Measurements from ENCODE around the gene FRAS1. TPM values are rescaled to one million over a fixed set of nuclear protein-coding genes. Genes with fewer than 3 reads are reported as not detected.

The FRAS1 gene
- total RNA-seq, 1 experiment from 2014 or later: 13.1 TPM

DNA sequence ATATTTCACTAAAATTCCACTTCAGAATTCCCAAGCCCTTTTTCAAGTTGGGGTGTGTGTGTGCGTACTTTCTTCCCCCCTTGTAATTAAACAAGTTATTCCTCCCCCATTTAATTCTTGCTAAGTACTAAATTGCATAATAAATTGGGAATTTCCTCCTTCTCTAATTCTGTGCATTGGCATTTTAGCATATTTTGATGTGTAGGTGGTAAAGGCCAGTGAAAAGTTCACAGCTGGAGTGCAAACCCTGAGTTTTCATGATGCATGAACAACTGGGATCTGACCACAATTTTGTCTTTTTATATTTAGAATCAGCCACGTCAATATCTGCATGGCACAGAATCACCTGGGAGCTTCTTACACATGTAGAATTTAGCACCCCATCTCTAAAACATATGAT lies 513.0 kb downstream of the FRAS1 start:
- peak overlapping the region; percentile 63 for H3K4me2 ChIP-seq
- peak overlapping the region; percentile 79 for H3K27ac ChIP-seq
- TF ChIP-seq CTCF (conservative IDR thresholded peaks at IDR 0.05) (no peak), EZH2 (IDR thresholded peaks at IDR 0.05; ENCODE audit: low read depth) (no peak)
- peaks cover 40% of the 10 kb centered on the region for H3F3A ChIP-seq (ENCODE audit: insufficient read depth, low read depth)
- CTCF ChIA-PET: no interaction called here
- H2AFZ ChIP-seq: no peak overlapping the region
- peaks cover 55% of the 10 kb centered on the region for H3K4me1 ChIP-seq (replicated peaks; ENCODE audit: insufficient read depth)
- H3K27me3 ChIP-seq (ENCODE audit: insufficient read depth, low read depth): no peaks in the 10 kb centered on the region
- H3K9me2 ChIP-seq (ENCODE audit: insufficient read depth): no peaks in the 10 kb centered on the region
- H3K36me3 ChIP-seq (ENCODE audit: low read depth): peaks cover 27% of the 10 kb centered on the region
- H3K9me3 ChIP-seq (ENCODE audit: insufficient read depth, low read depth): no peaks in the 10 kb centered on the region
- POLR2A ChIA-PET (ENCODE audit: unreplicated experiment): no interaction called here
- H3K79me2 ChIP-seq (ENCODE audit: low read depth): peaks cover 38% of the 10 kb centered on the region
- no peak for DNase-seq
- H3K4me3 ChIP-seq: no peak overlapping the region
- BruUV-seq (replicated peaks): no TSS peak
- intact Hi-C loops (cut with micrococcal nuclease; ENCODE audit: unreplicated experiment): no loop called here
- H4K20me1 ChIP-seq (ENCODE audit: insufficient read depth): no peaks in the 10 kb centered on the region

DNA sequence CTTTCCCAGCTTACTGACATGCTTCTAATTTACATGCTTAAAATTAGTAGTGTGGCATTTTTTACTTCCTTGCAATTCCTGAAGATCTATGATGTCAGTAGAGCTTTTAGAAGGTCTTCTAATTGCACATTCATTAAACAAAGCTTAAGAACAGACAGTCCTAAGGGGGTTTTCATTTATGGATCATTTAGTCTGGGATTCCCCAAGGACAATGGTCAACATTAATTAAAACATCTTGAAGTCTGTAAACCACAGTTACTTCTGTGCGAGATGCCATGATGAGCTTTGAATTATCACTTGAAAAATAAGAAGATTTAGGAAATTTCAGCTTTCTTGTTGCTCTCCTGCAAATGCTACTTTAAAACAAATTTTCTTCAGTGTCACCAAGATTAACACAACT lies 514.7 kb downstream of the FRAS1 start:
- Histone ChIP-seq H3K79me2 (ENCODE audit: low read depth) (peaks cover 38% of the 10 kb centered on the region), H2AFZ (no peak overlapping the region), H3K4me1 (replicated peaks; ENCODE audit: insufficient read depth) (peaks cover 38% of the 10 kb centered on the region), H3K9me2 (ENCODE audit: insufficient read depth) (no peaks in the 10 kb centered on the region), H3K9me3 (ENCODE audit: insufficient read depth, low read depth) (no peaks in the 10 kb centered on the region), H3K4me3 (no peak overlapping the region), H3K27ac (no peak overlapping the region), H4K20me1 (ENCODE audit: insufficient read depth) (no peaks in the 10 kb centered on the region), H3F3A (ENCODE audit: insufficient read depth, low read depth) (peaks cover 30% of the 10 kb centered on the region), H3K4me2 (no peak overlapping the region), H3K36me3 (ENCODE audit: low read depth) (peaks cover 32% of the 10 kb centered on the region), H3K27me3 (ENCODE audit: insufficient read depth, low read depth) (no peaks in the 10 kb centered on the region)
- POLR2A ChIA-PET (ENCODE audit: unreplicated experiment): no interaction called here
- CTCF ChIA-PET: no interaction called here
- intact Hi-C loops (cut with micrococcal nuclease; ENCODE audit: unreplicated experiment): no loop called here
- DNase-seq: no peak
- BruUV-seq (replicated peaks): no TSS peak
- no peak for TF ChIP-seq EZH2 (IDR thresholded peaks at IDR 0.05; ENCODE audit: low read depth)
- no peak for TF ChIP-seq CTCF (conservative IDR thresholded peaks at IDR 0.05)

DNA sequence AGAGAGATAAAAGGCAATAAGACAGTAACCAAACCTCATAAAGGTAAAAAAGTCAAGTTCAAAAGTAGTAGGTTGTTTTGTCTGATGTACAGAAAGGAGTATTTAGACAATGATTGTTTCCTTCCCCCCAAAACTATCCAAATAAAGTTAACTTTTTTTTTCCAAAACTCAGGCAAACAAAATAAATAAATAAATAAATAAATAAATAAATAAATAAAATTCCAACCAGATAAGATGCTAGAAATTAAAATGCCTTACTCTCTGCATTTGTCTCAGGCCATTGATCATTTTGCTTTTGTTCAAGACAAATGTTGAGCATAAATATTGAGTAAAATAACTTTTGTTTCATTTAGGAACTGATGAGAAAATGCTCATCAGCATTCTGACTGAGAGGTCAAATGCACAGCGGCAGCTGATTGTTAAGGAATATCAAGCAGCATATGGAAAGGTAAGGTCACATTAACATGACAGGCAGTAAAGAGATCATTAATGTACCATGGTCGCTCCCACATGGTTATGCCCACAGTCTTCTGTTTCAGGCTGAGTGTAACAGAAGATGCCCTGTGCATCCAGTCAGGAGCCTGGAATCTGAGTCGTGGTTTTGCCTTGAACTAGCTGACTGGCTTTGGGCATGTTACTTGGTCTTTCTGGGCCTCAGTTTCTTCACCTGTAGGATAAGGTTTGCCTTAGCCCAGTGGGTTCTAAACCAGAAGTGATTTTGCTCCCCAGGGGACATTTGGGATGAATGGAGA lies 521.7 kb downstream of the FRAS1 start:
- Histone ChIP-seq H3K27ac (no peak overlapping the region), H3K9me3 (ENCODE audit: insufficient read depth, low read depth) (no peaks in the 10 kb centered on the region), H3F3A (ENCODE audit: insufficient read depth, low read depth) (no peaks in the 10 kb centered on the region), H3K4me3 (no peak overlapping the region), H3K36me3 (ENCODE audit: low read depth) (peaks cover 17% of the 10 kb centered on the region), H3K27me3 (ENCODE audit: insufficient read depth, low read depth) (no peaks in the 10 kb centered on the region), H3K4me1 (replicated peaks; ENCODE audit: insufficient read depth) (no peaks in the 10 kb centered on the region), H2AFZ (no peak overlapping the region), H3K4me2 (no peak overlapping the region), H3K9me2 (ENCODE audit: insufficient read depth) (no peaks in the 10 kb centered on the region), H3K79me2 (ENCODE audit: low read depth) (no peaks in the 10 kb centered on the region), H4K20me1 (ENCODE audit: insufficient read depth) (no peaks in the 10 kb centered on the region)
- ChIA-PET CTCF (no interaction called here), POLR2A (ENCODE audit: unreplicated experiment) (no interaction called here)
- no peak for TF ChIP-seq CTCF (conservative IDR thresholded peaks at IDR 0.05)
- no peak for TF ChIP-seq EZH2 (IDR thresholded peaks at IDR 0.05; ENCODE audit: low read depth)
- intact Hi-C loops (cut with micrococcal nuclease; ENCODE audit: unreplicated experiment): no loop called here
- DNase-seq: no peak
- BruUV-seq (replicated peaks): no TSS peak
